ENCODE measurements around the gene SMYD3. TPM values are rescaled to one million over a fixed set of nuclear protein-coding genes. Genes with fewer than 3 reads are reported as not detected.

SMYD3 gene
- total and polyA plus RNA-seq, 9 of the 15 experiments (the other 6 are each of a cell fraction or from before 2014, with no cell fraction given), result 128 to 440 (median 197) TPM

DNA sequence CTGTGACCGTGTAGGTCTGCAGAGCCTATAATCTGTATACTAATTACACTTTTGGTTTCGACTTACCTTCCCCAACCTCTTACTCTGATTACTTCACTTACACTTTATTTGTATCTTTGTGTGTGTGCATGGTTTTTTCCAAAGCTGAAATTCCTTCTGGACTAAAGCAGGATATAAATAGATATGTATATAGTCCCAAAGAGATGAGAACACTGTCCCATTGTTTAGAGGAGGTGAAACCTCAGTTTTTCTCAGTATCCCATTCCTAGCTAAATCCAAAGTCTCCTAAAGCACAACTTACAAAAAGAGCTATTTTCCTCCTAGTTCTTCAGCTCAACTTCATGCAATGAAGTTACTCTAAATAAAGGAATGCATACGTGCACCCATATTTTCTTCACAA lies 442.2 kb downstream of the SMYD3 start:
- Histone ChIP-seq H3K27ac (ENCODE audit: extremely low read depth, low read depth, low read length) (no peak overlapping the region), H3K4me3 (no peak overlapping the region), H3K9me1 (ENCODE audit: control insufficient read depth, insufficient read depth, low read length) (no peaks in the 10 kb centered on the region), H3K36me3 (ENCODE audit: control insufficient read depth, insufficient read depth, low read length) (no peaks in the 10 kb centered on the region; the same call in 2 of the 3 replicates), H3K9ac (ENCODE audit: insufficient read depth in 1 of 2, low read depth in 2 of 2, low read length in 2 of 2) (no peak overlapping the region), H3K4me1 (replicated peaks in 1 of 2; ENCODE audit: control insufficient read depth in 2 of 2, insufficient read depth in 2 of 2, low read length in 2 of 2) (peaks cover 4 to 24% of the 10 kb centered on the region in 2 experiments; a peak in 4 of 5 replicates), H3K27me3 (ENCODE audit: control insufficient read depth in 2 of 2, insufficient read depth in 2 of 2, low read length in 2 of 2) (no peaks in the 10 kb centered on the region), H3K79me2 (ENCODE audit: control insufficient read depth, insufficient read depth, low read length) (no peaks in the 10 kb centered on the region), H2AFZ (ENCODE audit: low read depth, low read length) (no peak overlapping the region), H3K4me2 (ENCODE audit: insufficient read depth, low read length) (no peak overlapping the region), H4K20me1 (replicated peaks; ENCODE audit: control insufficient read depth, insufficient read depth, low read length) (no peaks in the 10 kb centered on the region), H3K9me3 (replicated peaks; ENCODE audit: control insufficient read depth, insufficient read depth, low read depth, low read length) (no peaks in the 10 kb centered on the region)
- 69% methylated on average over 3 of the region's 3 CpGs for WGBS (ENCODE audit: insufficient coverage, low coverage, missing lambda C conversion rate)
- POLR2A ChIA-PET, result no interaction called here
- FAIRE-seq, result no peak
- TF ChIP-seq, protein P1, sequence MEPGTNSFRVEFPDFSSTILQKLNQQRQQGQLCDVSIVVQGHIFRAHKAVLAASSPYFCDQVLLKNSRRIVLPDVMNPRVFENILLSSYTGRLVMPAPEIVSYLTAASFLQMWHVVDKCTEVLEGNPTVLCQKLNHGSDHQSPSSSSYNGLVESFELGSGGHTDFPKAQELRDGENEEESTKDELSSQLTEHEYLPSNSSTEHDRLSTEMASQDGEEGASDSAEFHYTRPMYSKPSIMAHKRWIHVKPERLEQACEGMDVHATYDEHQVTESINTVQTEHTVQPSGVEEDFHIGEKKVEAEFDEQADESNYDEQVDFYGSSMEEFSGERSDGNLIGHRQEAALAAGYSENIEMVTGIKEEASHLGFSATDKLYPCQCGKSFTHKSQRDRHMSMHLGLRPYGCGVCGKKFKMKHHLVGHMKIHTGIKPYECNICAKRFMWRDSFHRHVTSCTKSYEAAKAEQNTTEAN (CRISPR knock-in tag; IDR thresholded peaks at IDR 0.05), result no peak
- no peak for TF ChIP-seq ETV1 (tag; conservative IDR thresholded peaks at IDR 0.05; ENCODE audit: low read depth)
- TF ChIP-seq TBL1XR1 (IDR thresholded peaks at IDR 0.05; ENCODE audit: low read length in 2 of 2), result no peak
- TF ChIP-seq, protein P2, sequence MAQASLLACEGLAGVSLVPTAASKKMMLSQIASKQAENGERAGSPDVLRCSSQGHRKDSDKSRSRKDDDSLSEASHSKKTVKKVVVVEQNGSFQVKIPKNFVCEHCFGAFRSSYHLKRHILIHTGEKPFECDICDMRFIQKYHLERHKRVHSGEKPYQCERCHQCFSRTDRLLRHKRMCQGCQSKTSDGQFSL (CRISPR knock-in tag; IDR thresholded peaks at IDR 0.05), result no peak
- TF ChIP-seq, protein P2 (tag; IDR thresholded peaks at IDR 0.05), result no peak
- TF ChIP-seq, protein P3, sequence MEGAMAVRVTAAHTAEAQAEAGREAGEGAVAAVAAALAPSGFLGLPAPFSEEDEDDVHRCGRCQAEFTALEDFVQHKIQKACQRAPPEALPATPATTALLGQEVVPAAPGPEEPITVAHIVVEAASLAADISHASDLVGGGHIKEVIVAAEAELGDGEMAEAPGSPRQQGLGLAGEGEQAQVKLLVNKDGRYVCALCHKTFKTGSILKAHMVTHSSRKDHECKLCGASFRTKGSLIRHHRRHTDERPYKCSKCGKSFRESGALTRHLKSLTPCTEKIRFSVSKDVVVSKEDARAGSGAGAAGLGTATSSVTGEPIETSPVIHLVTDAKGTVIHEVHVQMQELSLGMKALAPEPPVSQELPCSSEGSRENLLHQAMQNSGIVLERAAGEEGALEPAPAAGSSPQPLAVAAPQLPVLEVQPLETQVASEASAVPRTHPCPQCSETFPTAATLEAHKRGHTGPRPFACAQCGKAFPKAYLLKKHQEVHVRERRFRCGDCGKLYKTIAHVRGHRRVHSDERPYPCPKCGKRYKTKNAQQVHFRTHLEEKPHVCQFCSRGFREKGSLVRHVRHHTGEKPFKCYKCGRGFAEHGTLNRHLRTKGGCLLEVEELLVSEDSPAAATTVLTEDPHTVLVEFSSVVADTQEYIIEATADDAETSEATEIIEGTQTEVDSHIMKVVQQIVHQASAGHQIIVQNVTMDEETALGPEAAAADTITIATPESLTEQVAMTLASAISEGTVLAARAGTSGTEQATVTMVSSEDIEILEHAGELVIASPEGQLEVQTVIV (CRISPR knock-in tag; IDR thresholded peaks at IDR 0.05; ENCODE audit: borderline replicate concordance), result no peak
- no peak for TF ChIP-seq TAF7 (tag; IDR thresholded peaks at IDR 0.05)
- TF ChIP-seq BDP1 (IDR thresholded peaks at IDR 0.05; ENCODE audit: insufficient read depth, insufficient read length), result no peak
- no peak for TF ChIP-seq ZNF174 (CRISPR knock-in tag; IDR thresholded peaks at IDR 0.05)
- DNase-seq (ENCODE audit: extremely low read depth in 1 of 4, low spot score in 3 of 4), result no peak
- in situ Hi-C loops (cut with MboI) (no loop called here), intact Hi-C loops (cut with micrococcal nuclease) (no loop called here)
- CTCF ChIA-PET (ENCODE audit: low intra/inter-chr PET ratio), result no interaction called here
- no TSS peak for BruUV-seq (replicated peaks)
- ATAC-seq, result no peak

All from K562 (cell line).